HG03460 (cell line): ENCODE results near the gene SRL.

Experiments used
- ATAC-seq: cut with Tn5 transposase; IDR thresholded peaks from one replicate; pipeline ENCODE4 v1.9.1; 2021; ENCODE audit not compliant: unreplicated experiment

The SRL gene

GRCh38 chr16:4202615-4203345 lies 39.1 kb downstream of the SRL start:
- no peak for ATAC-seq

- no peak for ATAC-seq
These were observed 41.1 kb downstream of the SRL start for GRCh38 chr16:4200781-4201137.

GRCh38 chr16:4200000-4200780 lies 41.7 kb downstream of the SRL start:
- ATAC-seq: no peak

- no peak for ATAC-seq
These were observed 43.1 kb downstream of the SRL start for GRCh38 chr16:4198816-4199215.

GRCh38 chr16:4194661-4195060 lies 47.2 kb downstream of the SRL start:
- ATAC-seq: no peak

GRCh38 chr16:4193920-4194319 lies 48.0 kb downstream of the SRL start:
- no peak for ATAC-seq

GRCh38 chr16:4192206-4192605 lies 49.7 kb downstream of the SRL start:
- ATAC-seq: no peak

- ATAC-seq: no peak
These were observed 51.1 kb downstream of the SRL start for GRCh38 chr16:4190712-4191333.

- ATAC-seq: no peak
These were observed 51.8 kb downstream of the SRL start for GRCh38 chr16:4190086-4190485.

GRCh38 chr16:4184038-4184702 lies 57.7 kb downstream of the SRL start:
- ATAC-seq: no peak

- peak; percentile 71 for ATAC-seq
These were observed 58.4 kb downstream of the SRL start for GRCh38 chr16:4183237-4184037.

- ATAC-seq: peak; percentile 39
These were observed 59.2 kb downstream of the SRL start for GRCh38 chr16:4182581-4183236.

GRCh38 chr16:4180511-4180910 lies 61.4 kb downstream of the SRL start:
- no peak for ATAC-seq

GRCh38 chr16:4179763-4180260 lies 62.1 kb downstream of the SRL start:
- ATAC-seq: no peak

GRCh38 chr16:4179020-4179419 lies 62.9 kb downstream of the SRL start:
- no peak for ATAC-seq

GRCh38 chr16:4178468-4179010 lies 63.3 kb downstream of the SRL start:
- ATAC-seq: no peak

- no peak for ATAC-seq
These were observed 64.9 kb downstream of the SRL start for GRCh38 chr16:4176906-4177417.

- no peak for ATAC-seq
These were observed 66.0 kb downstream of the SRL start for GRCh38 chr16:4175849-4176248.

- ATAC-seq: no peak
These were observed 69.8 kb downstream of the SRL start for GRCh38 chr16:4172070-4172469.

GRCh38 chr16:4169415-4169814 lies 72.5 kb downstream of the SRL start:
- no peak for ATAC-seq
